Measurements from ENCODE around the gene KLK5. TPM values are rescaled to one million over a fixed set of nuclear protein-coding genes. Genes with fewer than 3 reads are reported as not detected.

KLK5 gene
- total RNA-seq, 1 donor from 2014 or later: not detected

DNA sequence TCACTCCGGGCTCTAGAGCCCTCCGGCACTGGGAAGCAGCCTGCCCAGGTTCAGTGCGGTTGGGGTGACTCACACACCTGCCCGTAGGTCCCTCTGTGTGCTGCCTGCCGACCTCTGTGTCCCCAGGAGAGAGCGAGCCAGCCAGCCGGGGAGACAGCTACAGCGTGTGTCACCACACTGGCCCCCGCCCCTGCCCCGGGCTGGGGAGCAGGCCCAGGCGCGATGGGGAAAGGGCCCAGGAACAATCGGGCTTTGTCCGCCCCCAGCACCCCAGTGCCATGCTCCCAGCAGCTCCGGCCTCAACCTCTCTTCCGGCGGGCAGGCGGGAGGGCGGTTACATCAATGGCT is 16.5 kb upstream of the KLK5 start, which contains the start of gene KLK6:
TSS of gene KLK6 (minus strand) at position 179 of the 348 bp plus-strand sequence. CDS start 1,487 bp downstream, outside the sequence.
- ATAC-seq (ENCODE audit: low read depth): no peak
- TF ChIP-seq, protein P1, sequence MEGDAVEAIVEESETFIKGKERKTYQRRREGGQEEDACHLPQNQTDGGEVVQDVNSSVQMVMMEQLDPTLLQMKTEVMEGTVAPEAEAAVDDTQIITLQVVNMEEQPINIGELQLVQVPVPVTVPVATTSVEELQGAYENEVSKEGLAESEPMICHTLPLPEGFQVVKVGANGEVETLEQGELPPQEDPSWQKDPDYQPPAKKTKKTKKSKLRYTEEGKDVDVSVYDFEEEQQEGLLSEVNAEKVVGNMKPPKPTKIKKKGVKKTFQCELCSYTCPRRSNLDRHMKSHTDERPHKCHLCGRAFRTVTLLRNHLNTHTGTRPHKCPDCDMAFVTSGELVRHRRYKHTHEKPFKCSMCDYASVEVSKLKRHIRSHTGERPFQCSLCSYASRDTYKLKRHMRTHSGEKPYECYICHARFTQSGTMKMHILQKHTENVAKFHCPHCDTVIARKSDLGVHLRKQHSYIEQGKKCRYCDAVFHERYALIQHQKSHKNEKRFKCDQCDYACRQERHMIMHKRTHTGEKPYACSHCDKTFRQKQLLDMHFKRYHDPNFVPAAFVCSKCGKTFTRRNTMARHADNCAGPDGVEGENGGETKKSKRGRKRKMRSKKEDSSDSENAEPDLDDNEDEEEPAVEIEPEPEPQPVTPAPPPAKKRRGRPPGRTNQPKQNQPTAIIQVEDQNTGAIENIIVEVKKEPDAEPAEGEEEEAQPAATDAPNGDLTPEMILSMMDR (IDR thresholded peaks at IDR 0.05): no peak
- Mint-ChIP-seq H3K9me3 (no peaks in the 10 kb centered on the region), H3K27me3 (peaks cover 31% of the 10 kb centered on the region), H3K4me1 (no peaks in the 10 kb centered on the region), H3K4me3 (no peak within 1 kb of the TSS), H3K27ac (no peak within 1 kb of the TSS), H3K36me3 (ENCODE audit: low read depth) (no peaks in the 10 kb centered on the region)
- intact Hi-C loops (cut with micrococcal nuclease): no loop called here
- DNase-seq: no peak
- ChIA-PET CTCF (no interaction called here), POLR2A (no interaction called here)

DNA sequence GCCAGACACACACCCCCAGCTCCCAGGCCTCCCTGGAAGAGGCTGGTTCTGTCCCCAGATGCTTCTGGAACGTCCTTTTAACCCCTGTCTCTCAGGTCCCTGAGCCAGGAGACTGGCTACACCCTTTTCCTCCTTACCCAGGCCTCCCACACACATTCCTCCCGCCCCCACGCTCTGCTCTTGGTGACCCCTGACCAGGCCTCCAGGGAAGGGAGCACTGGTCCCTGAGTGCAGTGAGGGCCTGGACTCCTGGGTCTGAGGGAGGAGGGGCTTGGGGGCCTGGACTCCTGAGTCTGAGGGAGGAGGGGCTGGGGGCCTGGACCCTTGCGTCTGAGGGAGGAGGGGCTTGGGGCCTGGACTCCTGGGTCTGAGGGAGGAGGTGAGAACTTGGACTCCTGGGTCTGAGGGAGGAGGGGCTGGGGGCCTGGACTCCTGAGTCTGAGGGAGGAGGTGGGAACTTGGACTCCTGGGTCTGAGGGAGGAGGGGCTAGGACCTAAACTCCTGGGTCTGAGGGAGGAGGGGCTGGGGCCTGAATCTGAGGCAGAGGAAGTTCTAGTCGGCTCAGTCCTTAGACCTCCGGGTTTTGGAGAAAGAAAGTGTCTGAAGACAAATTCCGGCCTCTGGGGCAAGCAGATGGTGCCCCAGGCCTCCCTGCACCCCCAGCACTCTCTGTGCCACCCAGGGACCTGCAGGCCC is 16.0 kb upstream of the KLK5 start:
- Mint-ChIP-seq H3K27me3 (peaks cover 30% of the 10 kb centered on the region), H3K4me1 (no peaks in the 10 kb centered on the region), H3K27ac (no peak overlapping the region), H3K4me3 (no peak overlapping the region), H3K36me3 (ENCODE audit: low read depth) (no peaks in the 10 kb centered on the region), H3K9me3 (no peaks in the 10 kb centered on the region)
- ChIA-PET POLR2A (no interaction called here), CTCF (no interaction called here)
- no peak for DNase-seq
- intact Hi-C loops (cut with micrococcal nuclease): no loop called here
- no peak for ATAC-seq (ENCODE audit: low read depth)
- TF ChIP-seq, protein P1 (IDR thresholded peaks at IDR 0.05): no peak

DNA sequence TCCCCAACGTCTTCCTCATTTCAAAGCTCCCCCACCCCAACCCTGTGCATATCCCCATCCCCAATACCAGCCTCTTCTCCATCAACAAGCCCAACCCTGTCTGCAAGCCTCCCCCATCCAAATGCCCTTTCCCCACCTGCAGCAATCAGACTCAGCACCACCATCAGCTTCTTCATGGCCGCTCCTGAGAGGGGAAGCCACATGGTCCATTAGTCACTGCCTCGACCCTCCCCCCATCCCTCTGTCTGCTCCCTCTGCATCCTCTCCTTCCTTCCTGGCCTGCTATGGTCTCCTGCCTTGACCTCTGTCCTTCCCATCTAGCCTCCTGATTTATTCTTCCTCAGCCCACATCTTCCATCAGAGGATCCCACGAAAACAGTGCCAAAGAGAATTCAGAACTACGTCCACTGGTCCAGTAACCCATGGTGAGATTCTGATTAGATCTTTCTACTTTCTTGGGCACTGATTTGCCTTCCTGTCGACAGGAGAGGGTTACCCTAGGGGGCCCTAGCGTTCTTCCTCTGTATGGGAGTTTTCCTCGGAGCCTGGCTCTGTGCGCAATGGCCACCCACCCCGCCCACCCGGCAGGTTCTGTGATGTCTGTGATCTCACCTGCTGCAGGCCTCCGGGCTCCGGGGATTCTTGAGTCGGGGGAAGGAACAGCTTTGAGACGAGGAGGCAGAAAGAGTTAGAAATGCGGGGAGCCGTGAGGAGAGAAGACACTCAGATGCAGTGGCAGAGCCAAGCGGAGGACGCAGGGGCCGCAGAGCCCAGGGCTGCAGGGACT is 15.3 kb upstream of the KLK5 start:
- Mint-ChIP-seq H3K4me1 (no peaks in the 10 kb centered on the region), H3K36me3 (ENCODE audit: low read depth) (no peaks in the 10 kb centered on the region), H3K27ac (no peak overlapping the region), H3K9me3 (no peaks in the 10 kb centered on the region), H3K4me3 (no peak overlapping the region), H3K27me3 (peaks cover 30% of the 10 kb centered on the region)
- ChIA-PET POLR2A (no interaction called here), CTCF (no interaction called here)
- DNase-seq (no peak), ATAC-seq (ENCODE audit: low read depth) (no peak)
- TF ChIP-seq, protein P1 (IDR thresholded peaks at IDR 0.05): no peak
- intact Hi-C loops (cut with micrococcal nuclease): no loop called here

DNA sequence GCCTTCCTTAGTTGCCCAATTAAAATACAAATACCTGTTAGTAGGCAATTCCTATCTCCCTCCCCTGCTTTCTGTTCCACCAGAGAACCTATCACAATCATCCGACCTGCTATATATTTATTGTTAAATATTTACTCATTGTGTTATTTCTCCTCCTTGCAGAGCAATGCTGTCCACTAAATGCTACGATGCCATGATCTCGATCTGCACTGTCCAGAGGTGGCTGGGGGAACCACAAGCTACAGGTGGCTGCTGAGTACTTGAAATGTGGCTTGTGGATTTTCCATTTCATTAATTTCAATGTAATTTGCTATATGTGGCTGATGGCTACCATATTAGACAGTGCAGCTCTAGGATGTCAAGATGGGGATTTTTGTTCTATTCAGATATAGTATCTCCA is 11.4 kb upstream of the KLK5 start:
- intact Hi-C loops (cut with micrococcal nuclease): no loop called here
- Mint-ChIP-seq H3K4me3 (no peak overlapping the region), H3K36me3 (ENCODE audit: low read depth) (no peaks in the 10 kb centered on the region), H3K27ac (no peak overlapping the region), H3K4me1 (no peaks in the 10 kb centered on the region), H3K27me3 (peaks cover 14% of the 10 kb centered on the region), H3K9me3 (peaks cover 17% of the 10 kb centered on the region)
- POLR2A ChIA-PET: no interaction called here
- TF ChIP-seq, protein P1 (IDR thresholded peaks at IDR 0.05): no peak
- DNase-seq: no peak
- CTCF ChIA-PET: no interaction called here
- no peak for ATAC-seq (ENCODE audit: low read depth)

DNA sequence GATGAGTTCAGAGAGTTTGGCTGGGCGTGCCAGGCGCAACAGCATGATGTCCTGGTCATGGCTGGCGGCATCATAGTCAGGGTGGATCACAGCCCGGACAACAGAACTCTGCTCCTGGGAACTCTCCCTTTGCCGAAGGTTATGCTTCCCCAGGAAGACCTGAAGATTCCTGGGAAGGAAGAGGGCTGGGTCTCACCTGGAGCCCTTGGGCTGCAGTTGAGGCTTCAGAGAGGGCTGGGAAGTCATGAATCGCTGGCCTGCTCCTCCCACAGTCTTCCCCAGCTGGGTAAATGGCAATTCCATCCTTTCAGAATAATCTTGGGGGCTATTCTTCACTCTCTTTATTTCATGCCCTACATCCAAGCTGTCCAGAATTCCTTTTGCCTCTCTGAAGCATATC is 10.5 kb upstream of the KLK5 start:
- TF ChIP-seq, protein P1 (IDR thresholded peaks at IDR 0.05): no peak
- Mint-ChIP-seq H3K27me3 (peaks cover 14% of the 10 kb centered on the region), H3K36me3 (ENCODE audit: low read depth) (no peaks in the 10 kb centered on the region), H3K27ac (no peak overlapping the region), H3K4me3 (no peak overlapping the region), H3K4me1 (no peaks in the 10 kb centered on the region), H3K9me3 (peaks cover 18% of the 10 kb centered on the region)
- intact Hi-C loops (cut with micrococcal nuclease): no loop called here
- ChIA-PET POLR2A (no interaction called here), CTCF (no interaction called here)
- DNase-seq: no peak
- no peak for ATAC-seq (ENCODE audit: low read depth)

Data from activated B cell treated with CpG ODN at 0.5 μM for 24 hours (primary cell).